Activated CD4-positive, alpha-beta memory T cell treated with anti-CD3 and anti-CD28 coated beads for 36 hours (primary cell): ENCODE data around the gene UBE2E2. TPM values are rescaled to one million over a fixed set of nuclear protein-coding genes. Genes with fewer than 3 reads are reported as not detected.

Experiments
- CTCF ChIA-PET: fragments of 350-600 bp; sonication (Branson Sonifier 250); formaldehyde crosslinking; loops from one replicate; lab custom pipeline; 2021; ENCODE audit warnings: antibody characterized with exemption, inconsistent platforms; lab: Charles Lee
- POLR2A ChIA-PET: fragments of 350-600 bp; sonication (Branson Sonifier 250); formaldehyde crosslinking; loops from one replicate; lab custom pipeline; 2021; ENCODE audit warnings: antibody characterized with exemption; lab: Charles Lee
- DNase-seq: peaks from one replicate; pipeline ENCODE4 v3.0.0-alpha.2; 2020
- H3K27ac Mint-ChIP-seq: one replicate; pipeline ENCODE4 v1.8.0; 2021; ENCODE audit warnings: mixed read lengths
- H3K27me3 Mint-ChIP-seq: one replicate; pipeline ENCODE4 v1.8.0; 2021; ENCODE audit warnings: mixed read lengths
- H3K36me3 Mint-ChIP-seq: one replicate; pipeline ENCODE4 v1.8.0; 2021; ENCODE audit warnings: mixed read lengths
- H3K4me1 Mint-ChIP-seq: one replicate; pipeline ENCODE4 v1.8.0; 2021; ENCODE audit warnings: low read depth, mixed read lengths
- H3K4me3 Mint-ChIP-seq: one replicate; pipeline ENCODE4 v1.8.0; 2021; ENCODE audit warnings: mild to moderate bottlenecking, mixed read lengths
- H3K9me3 Mint-ChIP-seq: one replicate; pipeline ENCODE4 v1.8.0; 2021; ENCODE audit warnings: mixed read lengths
- intact Hi-C: fragments of 100-400 bp; cut with micrococcal nuclease; formaldehyde crosslinking; loops from one replicate; pipeline ENCODE4 v1.15.1; 2023
- total RNA-seq, 2 experiments: library from RNA; stranded (reverse); gene quantifications; one replicate each; pipeline ENCODE4 v1.2.3, GENCODE V29; 2021

The UBE2E2 gene
- total RNA-seq, 2 experiments from 2014 or later = 2.0 to 4.2 TPM

DNA sequence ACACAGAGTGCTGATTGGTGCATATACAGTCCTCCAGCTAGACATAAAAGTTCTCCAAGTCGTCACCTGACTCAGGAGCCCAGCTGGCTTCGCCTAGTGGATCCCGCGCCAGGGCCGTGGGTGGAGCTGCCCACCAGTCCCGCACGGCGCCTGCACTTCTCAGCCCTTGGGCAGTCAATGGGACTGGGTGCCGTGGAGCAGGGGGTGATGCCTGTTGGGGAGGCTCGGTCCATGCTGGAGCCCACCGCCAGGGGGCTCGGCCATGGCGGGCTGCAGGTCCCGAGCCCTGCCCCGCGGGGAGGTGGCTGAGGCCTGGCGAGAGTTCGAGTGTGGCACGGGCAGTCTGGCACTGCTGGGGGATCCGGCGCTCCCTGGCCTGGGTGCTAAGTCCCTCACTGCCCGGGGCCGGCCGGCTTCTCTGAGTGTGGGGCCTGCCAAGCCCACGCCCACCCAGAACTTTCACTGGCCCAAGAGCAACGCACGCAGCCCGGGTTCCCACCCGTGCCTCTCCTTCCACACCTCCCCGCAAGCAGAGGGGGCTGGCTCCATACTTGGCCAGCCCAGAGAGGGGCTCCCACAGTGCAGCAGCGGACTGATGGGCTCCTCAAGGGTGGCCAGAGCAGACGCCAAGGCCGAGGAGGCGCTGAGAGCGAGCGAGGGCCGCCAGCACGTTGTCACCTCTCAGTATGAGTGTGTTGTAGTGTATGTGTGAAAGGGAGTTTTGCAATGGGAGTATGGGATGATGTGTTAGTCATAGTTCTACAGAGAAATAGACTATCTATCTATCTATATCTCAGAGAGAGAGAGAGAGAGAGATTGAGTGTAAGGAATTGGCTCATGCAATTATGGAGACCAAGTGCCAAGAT is 69.0 kb downstream of the UBE2E2 start:
- peaks cover 5% of the 10 kb centered on the region for H3K9me3 Mint-ChIP-seq
- CTCF ChIA-PET = no interaction called here
- H3K27me3 Mint-ChIP-seq = no peaks in the 10 kb centered on the region
- no peak for DNase-seq
- no peaks in the 10 kb centered on the region for H3K4me1 Mint-ChIP-seq
- POLR2A ChIA-PET = no interaction called here
- intact Hi-C loops = no loop called here
- H3K4me3 Mint-ChIP-seq = no peak overlapping the region
- no peaks in the 10 kb centered on the region for H3K36me3 Mint-ChIP-seq
- no peak overlapping the region for H3K27ac Mint-ChIP-seq

DNA sequence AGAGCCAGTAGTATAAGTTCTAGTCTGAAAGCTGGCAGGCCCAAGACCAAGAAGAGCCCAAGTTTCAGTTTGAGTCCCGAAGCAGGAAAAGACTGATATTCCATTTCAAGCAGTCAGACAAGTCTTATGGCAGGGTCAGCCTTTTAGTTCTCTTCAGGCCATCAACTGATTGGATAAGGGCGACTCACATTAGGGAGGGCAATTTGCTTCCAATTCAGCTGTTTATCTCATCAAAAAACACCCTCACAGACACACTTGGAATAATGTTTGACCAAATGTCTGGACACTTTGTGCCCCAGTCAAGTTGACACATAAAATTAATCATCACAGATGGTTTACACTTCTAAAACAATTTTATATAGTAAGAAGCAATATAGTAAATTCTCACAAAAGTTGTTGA is 69.7 kb downstream of the UBE2E2 start:
- no peaks in the 10 kb centered on the region for H3K36me3 Mint-ChIP-seq
- no peaks in the 10 kb centered on the region for H3K4me1 Mint-ChIP-seq
- H3K27me3 Mint-ChIP-seq = no peaks in the 10 kb centered on the region
- POLR2A ChIA-PET = no interaction called here
- CTCF ChIA-PET = no interaction called here
- peaks cover 5% of the 10 kb centered on the region for H3K9me3 Mint-ChIP-seq
- intact Hi-C loops = no loop called here
- no peak overlapping the region for H3K4me3 Mint-ChIP-seq
- DNase-seq = no peak
- no peak overlapping the region for H3K27ac Mint-ChIP-seq

DNA sequence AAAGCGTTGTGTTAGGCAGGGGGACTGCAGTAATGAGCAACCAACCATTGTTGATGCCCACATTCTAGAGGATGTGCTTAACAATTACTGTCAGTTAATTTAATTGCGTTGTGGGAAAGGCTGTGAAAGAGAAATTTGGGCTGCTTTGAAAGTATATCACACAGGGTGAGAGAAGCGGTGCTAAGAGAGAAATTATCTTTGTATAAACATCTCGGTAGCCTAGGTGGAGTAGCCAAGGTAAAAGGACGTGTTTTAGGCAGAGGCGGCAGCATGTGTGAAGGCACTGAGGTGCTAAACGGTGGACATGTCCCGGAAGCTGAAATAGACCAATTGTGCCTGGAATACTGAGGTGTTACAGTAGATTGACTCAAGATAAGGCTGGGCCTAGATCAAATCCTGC is 71.9 kb downstream of the UBE2E2 start:
- Mint-ChIP-seq H3K27ac (no peak overlapping the region), H3K9me3 (peaks cover 5% of the 10 kb centered on the region), H3K4me3 (no peak overlapping the region), H3K4me1 (no peaks in the 10 kb centered on the region), H3K27me3 (no peaks in the 10 kb centered on the region), H3K36me3 (no peaks in the 10 kb centered on the region)
- CTCF ChIA-PET = no interaction called here
- POLR2A ChIA-PET = no interaction called here
- intact Hi-C loops = no loop called here
- DNase-seq = no peak

DNA sequence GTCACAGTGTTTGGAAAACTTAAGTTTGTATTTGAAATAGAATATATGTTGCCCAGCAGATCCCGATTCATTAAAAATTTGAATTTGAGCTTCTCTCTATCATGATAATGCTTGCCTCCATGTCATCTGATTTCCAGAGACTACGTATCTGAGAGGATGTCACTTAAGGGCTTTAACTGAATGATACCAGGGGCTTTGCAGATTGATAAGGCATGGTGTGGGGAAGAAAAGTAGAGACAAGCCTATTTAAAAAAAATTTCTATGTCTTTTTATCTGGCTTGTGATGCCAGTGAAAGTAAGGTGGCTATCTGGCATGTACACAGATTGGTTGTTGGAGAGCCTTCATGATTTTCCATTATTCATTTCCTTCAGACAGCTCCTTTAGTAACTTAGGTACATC is 72.7 kb downstream of the UBE2E2 start:
- intact Hi-C loops = no loop called here
- Mint-ChIP-seq H3K27me3 (no peaks in the 10 kb centered on the region), H3K4me1 (no peaks in the 10 kb centered on the region), H3K4me3 (no peak overlapping the region), H3K9me3 (peaks cover 5% of the 10 kb centered on the region), H3K36me3 (no peaks in the 10 kb centered on the region), H3K27ac (no peak overlapping the region)
- POLR2A ChIA-PET = no interaction called here
- DNase-seq = no peak
- CTCF ChIA-PET = no interaction called here

DNA sequence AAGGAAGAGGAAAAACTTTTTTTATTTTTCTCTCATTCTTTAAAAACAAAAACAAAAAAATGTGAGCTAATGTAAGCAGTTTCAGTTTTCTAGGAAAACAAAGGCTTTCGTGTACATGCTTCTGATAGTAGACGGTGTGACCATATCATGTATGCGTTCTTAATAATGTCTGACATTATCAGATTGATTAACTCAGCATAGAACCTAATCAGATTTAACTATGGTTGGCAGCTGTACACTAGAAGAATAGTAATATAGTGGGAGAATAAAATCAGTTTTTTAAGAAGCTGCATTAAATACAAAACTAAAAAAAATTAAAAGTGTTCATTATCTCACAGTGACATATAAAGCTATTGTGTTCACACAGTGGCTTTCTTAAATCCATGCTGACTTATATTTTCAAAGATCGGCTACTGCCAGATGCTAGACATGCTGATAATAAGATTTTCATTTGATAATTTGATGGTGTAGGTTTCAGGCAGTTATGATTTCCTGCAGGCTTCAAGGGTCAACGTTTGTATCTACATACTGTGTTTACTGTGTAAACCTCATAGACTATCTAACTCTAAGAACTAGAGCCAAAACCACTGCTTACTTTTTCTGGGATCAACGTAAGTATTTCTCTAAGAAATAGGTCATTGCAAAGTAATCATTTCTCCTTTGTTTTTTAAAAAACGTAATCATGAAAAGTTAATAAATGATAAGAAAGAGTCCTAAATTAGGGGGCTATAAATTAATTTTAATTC is 74.0 kb downstream of the UBE2E2 start:
- ChIA-PET POLR2A (no interaction called here), CTCF (no interaction called here)
- no peak for DNase-seq
- no peaks in the 10 kb centered on the region for H3K4me1 Mint-ChIP-seq
- H3K27me3 Mint-ChIP-seq = no peaks in the 10 kb centered on the region
- intact Hi-C loops = no loop called here
- no peak overlapping the region for H3K27ac Mint-ChIP-seq
- no peaks in the 10 kb centered on the region for H3K9me3 Mint-ChIP-seq
- H3K4me3 Mint-ChIP-seq = no peak overlapping the region
- no peaks in the 10 kb centered on the region for H3K36me3 Mint-ChIP-seq

DNA sequence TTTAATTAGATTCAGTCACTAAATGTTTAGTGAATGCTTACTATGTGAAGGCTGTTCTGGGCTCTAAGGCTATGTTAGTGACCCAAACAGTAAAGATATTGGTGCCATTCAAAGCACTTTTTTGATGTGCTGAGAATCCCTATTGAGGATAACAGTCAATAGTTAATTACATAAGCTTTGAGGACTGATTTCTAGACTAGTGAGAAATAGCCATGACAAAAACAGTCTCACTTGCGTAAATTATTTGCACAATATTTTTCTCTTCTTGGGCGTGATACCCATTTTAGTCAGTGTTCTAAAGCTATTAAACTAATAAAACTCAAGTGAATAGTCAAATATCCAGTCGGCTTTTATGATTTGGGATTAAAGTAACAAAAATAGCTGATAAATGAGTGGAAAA is 74.6 kb downstream of the UBE2E2 start:
- H3K4me3 Mint-ChIP-seq = no peak overlapping the region
- intact Hi-C loops = no loop called here
- ChIA-PET POLR2A (no interaction called here), CTCF (no interaction called here)
- no peak for DNase-seq
- H3K4me1 Mint-ChIP-seq = no peaks in the 10 kb centered on the region
- no peaks in the 10 kb centered on the region for H3K27me3 Mint-ChIP-seq
- no peak overlapping the region for H3K27ac Mint-ChIP-seq
- H3K36me3 Mint-ChIP-seq = no peaks in the 10 kb centered on the region
- H3K9me3 Mint-ChIP-seq = no peaks in the 10 kb centered on the region

DNA sequence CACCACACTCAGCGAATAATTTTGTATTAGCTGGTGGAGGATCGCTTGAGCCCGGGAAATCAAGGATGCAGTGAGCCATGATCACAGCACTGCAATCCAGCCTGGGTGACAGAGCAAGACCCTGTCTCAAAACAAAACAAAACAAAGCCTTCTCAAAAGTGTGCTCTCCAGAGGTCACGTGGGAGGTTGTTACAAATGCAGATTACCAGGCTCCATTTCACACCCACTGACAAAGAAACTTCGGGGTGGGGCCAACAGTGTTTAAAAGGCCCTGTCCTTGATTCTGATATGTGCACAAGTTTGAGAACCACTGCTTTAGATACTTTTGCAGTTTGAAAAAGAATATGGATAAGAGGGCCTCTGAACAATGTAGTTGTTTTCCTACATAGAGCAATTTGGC is 80.5 kb downstream of the UBE2E2 start:
- POLR2A ChIA-PET = no interaction called here
- Mint-ChIP-seq H3K36me3 (no peaks in the 10 kb centered on the region), H3K4me1 (no peaks in the 10 kb centered on the region), H3K9me3 (peaks cover 17% of the 10 kb centered on the region), H3K27ac (no peak overlapping the region), H3K4me3 (no peak overlapping the region), H3K27me3 (no peaks in the 10 kb centered on the region)
- intact Hi-C loops = no loop called here
- DNase-seq = no peak
- CTCF ChIA-PET = no interaction called here

DNA sequence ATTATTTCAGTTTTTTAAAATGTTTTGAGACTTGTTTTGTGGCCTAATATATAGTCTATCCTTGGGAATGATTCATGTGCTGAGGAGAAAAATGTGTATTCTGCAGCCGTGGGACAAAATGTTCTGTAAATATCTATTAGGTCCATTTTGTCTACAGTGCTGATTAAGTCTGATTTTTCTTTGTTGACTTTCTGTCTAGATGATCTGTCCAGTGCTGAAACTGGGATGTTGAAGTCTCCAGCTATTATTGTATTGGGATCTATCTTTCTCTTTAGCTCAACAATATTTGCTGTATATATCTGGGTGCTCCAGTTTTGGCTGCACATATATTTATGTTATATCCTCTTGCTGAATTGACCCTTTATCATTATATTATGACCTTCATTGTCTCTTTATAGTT is 85.2 kb downstream of the UBE2E2 start:
- DNase-seq = no peak
- H3K36me3 Mint-ChIP-seq = no peaks in the 10 kb centered on the region
- no peak overlapping the region for H3K27ac Mint-ChIP-seq
- intact Hi-C loops = no loop called here
- no peaks in the 10 kb centered on the region for H3K4me1 Mint-ChIP-seq
- POLR2A ChIA-PET = no interaction called here
- CTCF ChIA-PET = no interaction called here
- no peak overlapping the region for H3K4me3 Mint-ChIP-seq
- peaks cover 17% of the 10 kb centered on the region for H3K9me3 Mint-ChIP-seq
- H3K27me3 Mint-ChIP-seq = no peaks in the 10 kb centered on the region

DNA sequence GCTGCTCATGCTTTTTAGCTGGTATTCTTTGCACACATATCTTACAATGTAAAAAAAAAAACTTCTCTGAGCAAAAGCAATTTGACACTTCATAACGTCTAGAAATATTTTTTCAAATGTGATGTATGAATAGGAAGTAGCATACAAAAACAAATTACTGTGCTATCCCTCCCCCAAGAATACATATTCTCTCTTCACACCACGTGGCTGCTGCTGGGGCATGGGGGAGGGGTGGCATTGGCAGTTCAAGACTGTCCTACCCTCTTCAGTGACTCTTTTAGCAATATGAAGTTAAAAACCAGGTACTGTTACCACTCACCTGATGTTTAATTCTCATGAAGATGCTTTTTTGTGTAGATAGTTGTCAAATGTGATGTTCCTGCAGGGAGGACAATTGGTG is 85.6 kb downstream of the UBE2E2 start:
- ChIA-PET POLR2A (no interaction called here), CTCF (no interaction called here)
- peaks cover 17% of the 10 kb centered on the region for H3K9me3 Mint-ChIP-seq
- H3K4me3 Mint-ChIP-seq = no peak overlapping the region
- no peak for DNase-seq
- no peak overlapping the region for H3K27ac Mint-ChIP-seq
- no peaks in the 10 kb centered on the region for H3K27me3 Mint-ChIP-seq
- H3K36me3 Mint-ChIP-seq = no peaks in the 10 kb centered on the region
- intact Hi-C loops = no loop called here
- no peaks in the 10 kb centered on the region for H3K4me1 Mint-ChIP-seq

DNA sequence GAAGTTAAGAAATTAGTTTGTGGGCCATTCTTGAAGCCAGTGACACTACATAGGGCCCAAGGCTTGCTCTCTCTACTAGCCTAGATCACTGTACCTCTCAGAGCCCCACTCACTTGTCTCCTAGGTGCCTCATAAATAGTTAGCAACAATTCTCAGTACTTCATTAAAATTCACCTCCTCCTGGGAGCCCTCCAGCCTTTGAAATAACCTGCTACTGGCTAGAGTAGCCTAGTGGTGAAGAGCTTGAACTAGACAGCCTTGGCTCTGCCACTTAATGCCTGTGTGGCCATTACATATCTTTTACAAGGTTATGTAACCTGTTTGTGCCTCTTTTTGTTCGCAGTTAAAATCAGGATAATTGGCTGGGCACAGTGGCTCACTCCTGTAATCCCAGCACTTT is 89.3 kb downstream of the UBE2E2 start:
- peaks cover 6% of the 10 kb centered on the region for H3K9me3 Mint-ChIP-seq
- intact Hi-C loops = no loop called here
- ChIA-PET CTCF (no interaction called here), POLR2A (no interaction called here)
- no peaks in the 10 kb centered on the region for H3K4me1 Mint-ChIP-seq
- H3K4me3 Mint-ChIP-seq = no peak overlapping the region
- no peaks in the 10 kb centered on the region for H3K36me3 Mint-ChIP-seq
- no peaks in the 10 kb centered on the region for H3K27me3 Mint-ChIP-seq
- DNase-seq = no peak
- no peak overlapping the region for H3K27ac Mint-ChIP-seq

DNA sequence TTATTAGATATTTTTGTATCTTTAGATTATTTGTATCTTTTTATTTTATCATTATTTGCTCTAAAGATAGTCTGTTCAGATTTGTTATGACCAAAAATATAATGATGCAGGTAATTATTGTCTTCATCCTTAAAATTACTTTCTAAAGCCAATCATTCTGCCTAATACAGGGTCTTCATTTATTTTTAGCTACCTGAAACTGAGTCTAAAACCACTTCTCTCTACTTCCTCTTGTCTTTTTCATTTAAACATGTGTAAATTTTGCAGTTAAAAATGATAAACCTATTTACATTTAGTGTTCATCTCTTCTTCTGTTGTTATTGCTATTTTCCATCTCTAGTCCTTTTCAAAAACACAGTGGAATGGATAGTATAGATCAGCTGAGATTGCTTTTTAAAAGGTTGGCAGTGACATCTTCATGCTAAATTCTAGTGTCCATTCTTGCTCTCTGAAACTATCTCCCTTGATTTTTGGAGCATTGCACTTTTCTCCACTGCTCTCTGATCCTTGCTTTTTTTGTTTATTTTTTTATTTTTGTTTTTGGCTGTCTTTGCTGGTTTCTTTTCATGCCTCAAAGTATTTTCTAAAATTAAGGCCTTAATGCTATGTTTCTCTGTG is 91.8 kb downstream of the UBE2E2 start:
- H3K4me3 Mint-ChIP-seq = no peak overlapping the region
- no peak for DNase-seq
- CTCF ChIA-PET = no interaction called here
- peaks cover 8% of the 10 kb centered on the region for H3K9me3 Mint-ChIP-seq
- H3K4me1 Mint-ChIP-seq = no peaks in the 10 kb centered on the region
- intact Hi-C loops = no loop called here
- H3K27ac Mint-ChIP-seq = no peak overlapping the region
- no peaks in the 10 kb centered on the region for H3K27me3 Mint-ChIP-seq
- POLR2A ChIA-PET = no interaction called here
- H3K36me3 Mint-ChIP-seq = no peaks in the 10 kb centered on the region

DNA sequence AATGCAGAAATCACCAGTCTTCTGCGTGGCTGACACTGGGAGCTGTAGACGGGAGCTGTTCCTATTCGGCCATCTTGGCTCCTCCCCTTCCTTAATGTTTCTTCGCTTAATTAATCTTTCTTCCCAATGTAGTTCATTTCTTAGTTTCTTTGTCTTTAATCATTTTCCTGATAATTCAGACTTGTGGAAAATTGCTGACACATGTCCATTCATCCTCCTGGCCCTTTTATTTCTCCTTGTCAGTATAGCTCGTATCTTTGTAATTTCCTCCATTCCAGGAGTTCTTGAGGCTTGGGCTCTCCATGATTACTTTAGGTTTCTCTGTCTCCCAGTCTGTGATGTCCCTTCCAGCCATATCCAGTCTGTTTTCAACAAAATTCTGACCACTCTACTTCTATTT is 98.7 kb downstream of the UBE2E2 start:
- H3K4me3 Mint-ChIP-seq = no peak overlapping the region
- ChIA-PET CTCF (no interaction called here), POLR2A (no interaction called here)
- H3K9me3 Mint-ChIP-seq = peaks cover 7% of the 10 kb centered on the region
- intact Hi-C loops = no loop called here
- H3K27ac Mint-ChIP-seq = no peak overlapping the region
- DNase-seq = no peak
- H3K27me3 Mint-ChIP-seq = no peaks in the 10 kb centered on the region
- no peaks in the 10 kb centered on the region for H3K36me3 Mint-ChIP-seq
- no peaks in the 10 kb centered on the region for H3K4me1 Mint-ChIP-seq
